DOHH2 (cell line): ENCODE data around the gene FAN1.

Experiments
- EZH2phosphoT487 ChIP-seq: fragments of 200-600 bp; sonication (generic); IDR thresholded peaks from 2 replicates; pipeline ENCODE4 v1.6.1; 2017; ENCODE audit warnings: borderline replicate concordance, mild to moderate bottlenecking, antibody characterized with exemption, low read length, moderate library complexity, mixed read lengths
- TF ChIP-seq, protein P1 (sequence below): fragments of 200-600 bp; sonication (generic); IDR thresholded peaks from one replicate; pipeline ENCODE4 v1.5.1; 2014; ENCODE audit warnings: antibody characterized with exemption, mild to moderate bottlenecking, low read depth, low read length; ENCODE audit not compliant: poor library complexity, severe bottlenecking

DNA sequence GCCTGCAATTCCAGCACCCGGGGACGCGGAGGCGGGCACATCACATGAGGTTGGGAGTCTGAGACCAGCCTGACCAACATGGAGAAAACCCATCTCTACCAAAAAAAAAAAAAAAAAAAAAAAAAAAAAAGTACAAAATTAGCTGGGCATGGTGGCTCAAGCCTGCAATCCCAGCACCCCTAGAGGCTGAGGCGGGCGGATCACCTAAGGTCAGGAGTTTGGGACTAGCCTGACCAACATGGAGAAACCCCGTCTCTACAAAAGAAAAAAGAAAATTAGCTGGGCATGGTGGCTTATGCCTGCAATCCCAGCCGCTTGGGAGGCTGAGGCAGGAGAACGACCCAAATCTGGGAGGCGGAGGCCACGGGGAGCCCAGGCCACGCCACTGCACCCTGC, 7.5 kb upstream of the FAN1 start:
- TF ChIP-seq, protein P1, sequence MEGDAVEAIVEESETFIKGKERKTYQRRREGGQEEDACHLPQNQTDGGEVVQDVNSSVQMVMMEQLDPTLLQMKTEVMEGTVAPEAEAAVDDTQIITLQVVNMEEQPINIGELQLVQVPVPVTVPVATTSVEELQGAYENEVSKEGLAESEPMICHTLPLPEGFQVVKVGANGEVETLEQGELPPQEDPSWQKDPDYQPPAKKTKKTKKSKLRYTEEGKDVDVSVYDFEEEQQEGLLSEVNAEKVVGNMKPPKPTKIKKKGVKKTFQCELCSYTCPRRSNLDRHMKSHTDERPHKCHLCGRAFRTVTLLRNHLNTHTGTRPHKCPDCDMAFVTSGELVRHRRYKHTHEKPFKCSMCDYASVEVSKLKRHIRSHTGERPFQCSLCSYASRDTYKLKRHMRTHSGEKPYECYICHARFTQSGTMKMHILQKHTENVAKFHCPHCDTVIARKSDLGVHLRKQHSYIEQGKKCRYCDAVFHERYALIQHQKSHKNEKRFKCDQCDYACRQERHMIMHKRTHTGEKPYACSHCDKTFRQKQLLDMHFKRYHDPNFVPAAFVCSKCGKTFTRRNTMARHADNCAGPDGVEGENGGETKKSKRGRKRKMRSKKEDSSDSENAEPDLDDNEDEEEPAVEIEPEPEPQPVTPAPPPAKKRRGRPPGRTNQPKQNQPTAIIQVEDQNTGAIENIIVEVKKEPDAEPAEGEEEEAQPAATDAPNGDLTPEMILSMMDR = no peak
- TF ChIP-seq EZH2phosphoT487 = no peak
